Stimulated activated CD4-positive, alpha-beta T cell treated with anti-CD3 and anti-CD28 coated beads, Interleukin-4, amount 100 ng/mL, for 24 hours (primary cell): Measurements from ENCODE around the gene CSF2RB.

Source experiments
- DNase-seq: peaks from one replicate; pipeline ENCODE4 v3.0.0-alpha.2; 2020

Gene CSF2RB

GRCh38 chr22:36922711-36923110 is 9.3 kb downstream of the CSF2RB start:
- no peak for DNase-seq

DNA sequence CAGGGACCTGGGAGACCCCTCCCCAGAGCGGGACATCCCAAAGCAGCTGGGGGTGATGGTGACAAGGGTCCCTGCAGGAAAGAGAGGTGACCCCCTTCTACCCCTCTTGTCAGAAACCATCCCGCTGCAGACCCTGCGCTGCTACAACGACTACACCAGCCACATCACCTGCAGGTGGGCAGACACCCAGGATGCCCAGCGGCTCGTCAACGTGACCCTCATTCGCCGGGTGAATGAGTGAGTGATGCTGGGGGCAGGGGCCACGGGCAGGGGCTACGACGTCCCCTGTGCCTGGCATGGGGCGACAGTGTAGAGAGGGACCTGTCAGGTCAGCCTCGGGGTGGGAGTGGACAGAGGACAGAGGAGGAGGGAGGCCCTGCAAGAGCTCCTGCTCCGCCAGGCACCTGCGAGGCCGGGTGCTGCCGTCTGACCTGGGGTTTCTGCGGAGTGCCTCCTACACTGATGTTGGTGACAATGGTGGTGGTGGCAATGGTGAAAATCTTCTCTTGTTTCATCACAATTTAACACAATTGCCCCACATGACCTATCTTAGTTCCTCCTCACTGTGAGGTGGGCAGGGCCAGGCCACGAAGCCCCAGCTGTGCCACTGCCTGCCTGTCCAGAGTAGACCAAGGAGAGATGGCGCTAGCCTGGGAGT is 9.8 kb downstream of the CSF2RB start:
- DNase-seq, result no peak

GRCh38 chr22:36924151-36924698 is 10.8 kb downstream of the CSF2RB start:
- DNase-seq, result no peak

DNA sequence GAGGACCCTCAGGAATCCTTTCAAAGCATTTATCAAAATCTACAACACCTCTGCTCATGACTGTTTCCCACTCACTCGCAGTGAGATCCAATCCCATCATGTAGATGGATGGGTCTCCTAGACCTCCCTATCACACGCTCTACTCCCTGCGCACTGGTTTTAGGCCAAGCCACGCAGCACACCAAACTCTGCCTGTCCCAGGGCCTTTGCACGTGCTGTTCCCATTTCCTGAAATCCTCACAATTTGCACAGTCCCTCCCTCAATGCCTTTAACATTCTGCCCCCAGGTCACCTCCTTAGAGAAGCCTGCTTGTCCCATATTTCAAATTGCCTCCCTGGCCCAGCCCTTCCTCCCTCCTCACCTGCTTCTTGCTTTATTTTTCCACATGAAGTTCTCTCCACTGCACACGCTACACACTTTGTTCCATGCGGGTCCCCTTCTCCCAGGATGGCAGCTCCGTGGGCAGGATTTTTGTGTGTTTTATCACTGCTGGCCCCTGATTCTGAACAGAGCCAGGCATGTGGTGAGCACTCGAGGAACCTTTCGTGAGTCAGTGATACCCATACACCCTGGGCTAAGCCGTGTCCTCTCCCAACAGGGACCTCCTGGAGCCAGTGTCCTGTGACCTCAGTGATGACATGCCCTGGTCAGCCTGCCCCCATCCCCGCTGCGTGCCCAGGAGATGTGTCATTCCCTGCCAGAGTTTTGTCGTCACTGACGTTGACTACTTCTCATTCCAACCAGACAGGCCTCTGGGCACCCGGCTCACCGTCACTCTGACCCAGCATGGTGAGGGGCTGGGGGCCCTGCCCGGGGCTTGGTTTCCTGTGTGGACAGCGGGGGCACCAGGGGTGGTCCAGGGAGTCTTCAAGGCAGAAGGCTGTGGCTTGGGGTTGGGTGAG is 12.2 kb downstream of the CSF2RB start:
- no peak for DNase-seq

- no peak for DNase-seq
Observed at GRCh38 chr22:36926309-36926708, 12.9 kb downstream of the CSF2RB start.

DNA sequence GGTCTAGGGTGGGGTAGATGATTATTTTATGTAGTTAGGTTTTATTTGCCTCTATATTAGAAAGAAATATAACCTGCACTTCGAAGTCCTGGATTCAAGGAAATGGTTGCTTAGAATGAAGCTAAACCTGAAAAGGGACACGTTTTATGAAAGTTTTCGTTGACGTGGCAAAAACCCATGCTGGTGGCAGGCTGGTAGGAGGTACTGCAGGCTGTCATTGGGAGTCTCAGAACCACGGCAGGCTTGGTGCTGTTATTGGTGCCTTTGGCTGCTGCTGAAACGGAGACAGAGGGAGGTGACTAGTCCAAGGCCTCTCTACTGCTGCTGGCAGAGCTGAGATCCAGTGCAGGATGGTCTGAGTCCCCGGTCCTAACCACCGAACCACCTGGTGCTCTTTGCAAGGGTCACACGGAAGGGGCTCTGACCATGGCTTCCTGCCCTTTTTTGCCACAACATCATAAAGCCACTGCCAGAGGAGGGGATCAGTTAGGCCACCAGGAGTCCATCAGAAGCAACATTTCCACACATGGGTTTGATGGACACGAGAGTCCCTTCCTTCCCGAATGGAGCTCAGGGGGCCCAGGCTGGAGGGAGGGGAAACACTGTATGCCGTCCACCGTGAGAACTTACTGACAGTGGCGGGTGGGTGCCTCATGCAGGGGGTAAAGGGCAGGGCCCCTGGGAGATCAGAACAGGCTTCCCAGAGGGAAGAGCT is 13.4 kb downstream of the CSF2RB start:
- no peak for DNase-seq

DNA sequence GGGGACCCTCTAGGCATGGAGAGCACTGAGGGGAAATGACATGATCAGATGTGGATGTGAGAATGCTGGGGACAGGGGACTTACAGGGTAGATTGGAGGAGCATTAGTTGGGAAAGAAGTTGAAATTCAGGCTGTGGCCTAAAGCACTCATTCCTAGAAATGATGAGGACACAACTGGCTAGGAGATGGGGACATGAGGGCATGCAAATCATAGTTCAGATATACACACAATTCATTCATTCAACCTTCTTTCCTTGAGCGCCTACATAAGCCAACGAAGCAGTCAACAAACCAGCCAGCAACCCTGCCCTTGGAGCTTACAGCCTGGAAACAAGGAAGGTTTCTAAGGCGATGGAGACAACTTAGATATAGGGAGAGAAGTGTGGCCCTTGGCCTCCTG is 14.2 kb downstream of the CSF2RB start:
- DNase-seq, result no peak

DNA sequence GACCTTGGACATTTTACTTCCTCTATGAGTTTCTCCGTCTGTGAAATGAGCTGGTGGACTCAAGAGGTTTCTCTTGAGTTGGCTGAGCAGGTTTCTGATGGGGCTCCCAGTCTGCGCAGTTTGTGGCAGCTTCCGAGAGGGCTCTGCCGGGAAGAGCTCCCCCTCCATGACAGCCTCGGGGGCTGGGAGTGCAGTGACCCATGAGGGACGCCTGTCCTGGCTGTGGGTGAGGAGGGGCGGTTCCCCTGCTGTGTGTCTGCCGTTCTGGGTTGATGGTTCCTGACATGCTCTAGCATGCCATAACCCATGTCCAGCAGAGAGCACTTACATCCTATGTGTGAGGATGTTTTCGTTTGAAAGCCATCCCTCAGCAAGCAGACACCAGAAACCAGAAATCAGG is 14.8 kb downstream of the CSF2RB start:
- DNase-seq, result no peak

DNA sequence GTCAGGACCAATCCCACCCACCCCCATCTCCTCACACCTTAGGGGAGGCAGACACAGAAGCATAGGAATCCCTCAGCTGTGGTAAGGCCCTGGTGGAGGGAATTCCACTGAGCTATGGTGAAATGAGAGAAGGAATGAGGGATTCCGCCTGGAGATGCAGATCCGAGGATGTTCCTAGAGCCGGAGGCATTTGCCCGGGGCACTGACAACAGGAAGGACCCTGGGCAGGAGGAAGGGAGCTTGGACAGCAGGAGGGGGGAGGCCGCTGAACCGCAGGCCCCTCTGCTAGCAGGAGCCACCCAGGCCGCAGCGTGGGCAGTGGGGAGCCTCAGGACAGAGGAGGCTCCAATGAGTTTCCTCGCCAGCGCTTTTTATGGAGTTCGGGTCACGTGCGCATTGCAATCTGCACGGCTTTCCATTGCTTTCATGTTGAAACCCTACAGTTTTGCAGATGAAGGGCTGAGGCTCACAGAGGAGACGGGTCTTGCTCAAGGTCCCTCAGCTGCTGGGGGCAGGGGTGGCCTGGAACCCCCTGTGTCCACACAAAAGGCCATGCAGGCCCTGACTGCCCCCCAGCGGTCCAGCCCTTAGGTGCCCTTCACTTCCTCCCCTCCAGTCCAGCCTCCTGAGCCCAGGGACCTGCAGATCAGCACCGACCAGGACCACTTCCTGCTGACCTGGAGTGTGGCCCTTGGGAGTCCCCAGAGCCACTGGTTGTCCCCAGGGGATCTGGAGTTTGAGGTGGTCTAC is 15.5 kb downstream of the CSF2RB start:
- no peak for DNase-seq

DNA sequence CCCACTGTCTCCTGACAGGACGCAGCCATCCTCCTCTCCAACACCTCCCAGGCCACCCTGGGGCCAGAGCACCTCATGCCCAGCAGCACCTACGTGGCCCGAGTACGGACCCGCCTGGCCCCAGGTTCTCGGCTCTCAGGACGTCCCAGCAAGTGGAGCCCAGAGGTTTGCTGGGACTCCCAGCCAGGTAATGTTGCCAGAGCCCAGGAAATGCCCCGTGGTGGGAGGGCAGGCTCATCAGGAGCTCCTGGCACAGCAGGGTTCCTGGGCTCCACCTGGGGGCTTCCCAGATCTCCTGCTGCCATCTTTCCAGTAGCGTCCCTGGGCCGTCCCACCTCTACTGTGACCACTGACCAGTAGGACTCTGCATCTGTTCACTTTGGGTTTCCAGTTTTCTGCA is 16.2 kb downstream of the CSF2RB start:
- DNase-seq, result no peak

- DNase-seq, result no peak
Observed at GRCh38 chr22:36930041-36930935, 16.9 kb downstream of the CSF2RB start.

DNA sequence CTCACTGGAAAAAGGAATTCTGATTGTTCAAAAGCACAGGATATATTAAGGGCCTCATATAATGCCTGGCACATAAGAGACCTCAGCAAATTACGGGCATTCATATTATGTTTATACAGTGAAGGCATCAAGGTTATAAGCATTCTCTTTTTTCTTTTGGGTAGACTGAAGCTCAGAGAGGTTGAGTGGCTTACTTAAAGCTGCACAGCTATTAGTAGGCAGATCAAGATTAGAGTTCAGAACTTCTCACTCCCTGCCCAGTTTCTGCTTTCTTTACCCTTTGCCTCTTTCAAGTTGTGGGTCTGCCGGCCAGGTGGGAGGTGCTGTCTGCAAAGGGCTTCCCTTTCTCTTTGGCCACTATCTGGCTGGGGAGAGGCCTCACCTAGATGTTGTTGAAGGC is 18.0 kb downstream of the CSF2RB start:
- DNase-seq, result no peak

GRCh38 chr22:36933629-36934417 is 20.4 kb downstream of the CSF2RB start:
- DNase-seq, result no peak

DNA sequence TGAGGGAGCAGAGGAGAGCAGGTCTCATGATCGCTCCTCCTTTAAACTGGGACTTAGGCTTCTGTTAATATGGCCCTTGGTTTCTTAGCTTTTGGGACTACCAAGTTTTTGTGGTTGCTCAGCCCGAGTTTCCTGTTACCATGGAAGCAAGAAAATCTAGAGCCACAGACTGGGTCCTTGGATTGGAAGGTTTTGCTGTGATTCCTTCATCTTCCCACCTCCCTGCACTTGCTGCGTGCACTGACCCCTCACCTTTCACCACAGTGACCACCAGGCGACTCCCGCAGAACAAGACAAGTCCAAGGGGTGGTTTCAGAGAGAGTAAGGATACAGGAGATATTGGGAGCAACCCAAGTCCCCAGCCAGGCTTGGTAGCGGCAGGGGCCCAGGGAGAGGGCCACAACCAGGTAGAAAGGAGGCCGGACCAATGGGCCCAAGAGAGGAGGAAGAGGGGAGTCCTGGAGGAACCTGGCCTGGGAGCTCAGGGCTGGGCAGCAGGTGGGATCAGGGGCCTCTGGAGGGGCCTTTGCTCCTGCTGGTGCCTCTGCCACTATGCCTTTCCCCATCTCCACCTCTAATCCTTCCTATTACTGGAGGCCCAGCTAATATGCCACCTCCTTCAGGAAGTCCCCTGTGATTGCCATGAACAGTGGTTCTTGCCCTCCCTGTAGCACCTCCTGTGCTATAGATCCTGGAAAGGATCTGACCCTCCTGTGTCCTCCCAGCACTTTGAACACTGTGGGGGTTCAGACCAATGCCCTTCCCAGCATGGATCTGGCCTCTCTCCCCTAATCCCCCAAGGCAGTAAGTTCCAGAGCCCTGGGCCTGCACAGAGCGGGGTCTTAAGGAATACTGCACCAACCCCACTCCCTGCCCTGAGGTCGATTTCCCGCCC is 21.2 kb downstream of the CSF2RB start:
- no peak for DNase-seq

GRCh38 chr22:36935313-36935610 is 21.8 kb downstream of the CSF2RB start:
- DNase-seq, result no peak

GRCh38 chr22:36935694-36936093 is 22.3 kb downstream of the CSF2RB start:
- DNase-seq, result no peak

- no peak for DNase-seq
Observed at GRCh38 chr22:36936362-36937116, 23.1 kb downstream of the CSF2RB start.

DNA sequence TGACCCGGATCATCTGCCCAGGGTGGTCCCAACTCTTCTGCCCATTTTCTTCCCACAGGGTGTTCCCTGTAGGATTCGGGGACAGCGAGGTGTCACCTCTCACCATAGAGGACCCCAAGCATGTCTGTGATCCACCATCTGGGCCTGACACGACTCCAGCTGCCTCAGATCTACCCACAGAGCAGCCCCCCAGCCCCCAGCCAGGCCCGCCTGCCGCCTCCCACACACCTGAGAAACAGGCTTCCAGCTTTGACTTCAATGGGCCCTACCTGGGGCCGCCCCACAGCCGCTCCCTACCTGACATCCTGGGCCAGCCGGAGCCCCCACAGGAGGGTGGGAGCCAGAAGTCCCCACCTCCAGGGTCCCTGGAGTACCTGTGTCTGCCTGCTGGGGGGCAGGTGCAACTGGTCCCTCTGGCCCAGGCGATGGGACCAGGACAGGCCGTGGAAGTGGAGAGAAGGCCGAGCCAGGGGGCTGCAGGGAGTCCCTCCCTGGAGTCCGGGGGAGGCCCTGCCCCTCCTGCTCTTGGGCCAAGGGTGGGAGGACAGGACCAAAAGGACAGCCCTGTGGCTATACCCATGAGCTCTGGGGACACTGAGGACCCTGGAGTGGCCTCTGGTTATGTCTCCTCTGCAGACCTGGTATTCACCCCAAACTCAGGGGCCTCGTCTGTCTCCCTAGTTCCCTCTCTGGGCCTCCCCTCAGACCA is 24.0 kb downstream of the CSF2RB start:
- no peak for DNase-seq
